ES-I3 (cell line): Measurements from ENCODE around the gene GOSR2.
"Not testable (repeated sequence)": the region's sequence is repeated elsewhere in the genome, so short reads cannot be mapped to it uniquely, and the experiment has no call there.

ENCODE experiments used
- H3K36me3 ChIP-seq: 2 replicates; pipeline ENCODE4 v1.6.1; 2013; ENCODE audit warnings: mild to moderate bottlenecking, low read length, control low read depth, moderate library complexity; ENCODE audit not compliant: insufficient read depth
- H3K4me1 ChIP-seq: 2 replicates; pipeline ENCODE4 v1.6.1; 2013; ENCODE audit warnings: mild to moderate bottlenecking, control low read depth, low read length; ENCODE audit not compliant: insufficient read depth
- H3K9ac ChIP-seq: 2 replicates; pipeline ENCODE4 v1.6.1; 2013; ENCODE audit warnings: low read depth, mild to moderate bottlenecking, low read length, moderate library complexity
- H3K9me3 ChIP-seq: 2 replicates; pipeline ENCODE4 v1.6.1; 2013; ENCODE audit warnings: mild to moderate bottlenecking, low read length, moderate library complexity; ENCODE audit not compliant: control insufficient read depth, insufficient read depth

Gene GOSR2

GRCh38 chr17:46949291-46950174 is 26.6 kb downstream of the GOSR2 start:
- no peaks in the 10 kb centered on the region for H3K9me3 ChIP-seq
- no peaks in the 10 kb centered on the region for H3K36me3 ChIP-seq

GRCh38 chr17:46950342-46950996 is 27.5 kb downstream of the GOSR2 start:
- H3K4me1 ChIP-seq, result peaks cover 12% of the 10 kb centered on the region; the same call in 1 of the 2 replicates
- H3K9ac ChIP-seq, result no peak overlapping the region

More at GRCh38 chr17:46949291-46950174, 26.6 kb downstream of the GOSR2 start:
- Histone ChIP-seq H3K4me1 (peaks cover 18% of the 10 kb centered on the region; the same call in 1 of the 2 replicates), H3K9ac (no peak overlapping the region)

DNA sequence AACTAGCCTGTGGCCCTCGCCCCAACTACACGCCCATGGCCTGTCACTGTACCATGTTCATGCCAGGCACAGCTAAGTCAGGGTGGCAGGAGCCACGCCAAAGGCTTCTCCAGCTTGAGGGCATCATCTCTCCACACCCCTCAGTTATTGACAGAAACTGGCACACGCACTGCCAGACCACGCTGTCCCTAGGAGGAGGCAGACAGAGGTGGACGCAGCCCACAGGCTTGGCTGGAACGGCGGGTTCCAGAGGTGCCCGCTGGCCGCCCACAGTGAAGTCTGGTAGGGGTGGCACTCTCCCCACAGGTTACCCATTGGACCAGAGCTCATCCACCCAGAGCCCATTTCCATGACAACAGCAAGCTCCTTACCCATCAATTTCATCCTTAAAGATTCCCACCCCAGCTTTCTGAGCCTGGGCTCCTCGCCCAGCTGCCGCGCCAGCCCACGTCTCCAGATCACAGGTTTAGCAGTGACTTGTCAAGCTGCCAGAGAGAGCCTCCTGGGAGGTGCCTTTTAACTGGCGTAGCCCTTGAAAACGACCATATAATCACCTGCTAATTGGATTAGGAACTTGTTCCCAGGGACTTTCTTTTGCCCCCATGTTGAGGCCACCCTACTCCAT is 28.1 kb downstream of the GOSR2 start:
- 0 out of 2 replicates have a peak, but pooled peaks cover 8% of the 10 kb centered on the region for H3K4me1 ChIP-seq

More at GRCh38 chr17:46950342-46950996, 27.5 kb downstream of the GOSR2 start:
- no peaks in the 10 kb centered on the region for H3K9me3 ChIP-seq
- H3K36me3 ChIP-seq, result no peaks in the 10 kb centered on the region

DNA sequence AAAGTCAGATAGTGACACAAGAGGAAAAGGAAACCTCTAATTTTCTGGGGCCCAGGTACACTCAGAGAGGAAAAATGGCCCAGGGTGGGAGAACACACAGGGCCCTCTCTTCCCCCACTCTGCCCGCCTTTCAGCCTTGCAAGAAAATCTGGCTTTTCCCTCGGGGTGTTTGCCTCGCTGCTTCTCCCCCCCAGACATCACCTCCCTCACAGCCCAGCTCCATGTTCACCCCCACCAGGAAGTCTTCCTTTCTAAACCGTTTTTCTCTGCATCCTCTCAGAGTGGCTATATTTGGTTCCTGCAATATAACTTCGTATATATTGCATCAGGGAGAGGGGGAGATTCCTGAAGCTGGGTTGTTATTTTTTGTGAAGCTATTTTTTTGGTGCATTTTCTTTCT is 28.7 kb downstream of the GOSR2 start:
- no peak overlapping the region for H3K9ac ChIP-seq
- H3K36me3 ChIP-seq, result no peaks in the 10 kb centered on the region
- 0 out of 2 replicates have a peak, but pooled peaks cover 8% of the 10 kb centered on the region for H3K4me1 ChIP-seq
- H3K9me3 ChIP-seq, result no peaks in the 10 kb centered on the region

More for the DNA sequence above, 28.1 kb downstream of the GOSR2 start:
- no peaks in the 10 kb centered on the region for H3K9me3 ChIP-seq
- H3K9ac ChIP-seq, result no peak overlapping the region
- no peaks in the 10 kb centered on the region for H3K36me3 ChIP-seq

DNA sequence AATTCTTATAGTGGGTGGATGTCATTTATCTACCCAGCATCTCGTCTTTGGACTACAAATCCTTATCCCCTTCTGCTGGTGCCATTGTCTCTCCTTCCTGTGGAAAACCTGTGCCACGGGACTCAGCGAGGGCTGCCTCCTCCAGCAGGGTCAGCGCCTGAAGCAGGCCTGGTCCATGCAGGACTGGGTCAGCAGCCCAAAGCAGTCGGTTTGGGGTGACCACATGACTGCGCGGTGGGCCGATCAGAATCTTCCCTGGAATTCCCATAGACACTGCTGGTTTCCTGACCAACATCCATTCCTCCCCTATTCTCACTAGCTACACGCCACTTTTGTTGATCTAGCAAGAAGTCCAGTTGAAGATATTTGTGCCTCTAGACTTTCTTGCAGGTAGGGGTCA is 29.2 kb downstream of the GOSR2 start:
- Histone ChIP-seq H3K9me3 (no peaks in the 10 kb centered on the region), H3K9ac (no peak overlapping the region), H3K36me3 (no peaks in the 10 kb centered on the region), H3K4me1 (0 out of 2 replicates have a peak, but pooled peaks cover 8% of the 10 kb centered on the region)

- H3K4me1 ChIP-seq, H3K36me3 ChIP-seq, H3K9ac ChIP-seq, H3K9me3 ChIP-seq: not testable (repeated sequence)
Observed at GRCh38 chr17:46953191-46953590, 30.2 kb downstream of the GOSR2 start.

- Histone ChIP-seq H3K4me1 (no peaks in the 10 kb centered on the region), H3K36me3 (no peaks in the 10 kb centered on the region), H3K9ac (no peak overlapping the region), H3K9me3 (0 out of 2 replicates have a peak, but pooled peaks cover 7% of the 10 kb centered on the region)
Observed at GRCh38 chr17:46958041-46958591, 35.2 kb downstream of the GOSR2 start.

DNA sequence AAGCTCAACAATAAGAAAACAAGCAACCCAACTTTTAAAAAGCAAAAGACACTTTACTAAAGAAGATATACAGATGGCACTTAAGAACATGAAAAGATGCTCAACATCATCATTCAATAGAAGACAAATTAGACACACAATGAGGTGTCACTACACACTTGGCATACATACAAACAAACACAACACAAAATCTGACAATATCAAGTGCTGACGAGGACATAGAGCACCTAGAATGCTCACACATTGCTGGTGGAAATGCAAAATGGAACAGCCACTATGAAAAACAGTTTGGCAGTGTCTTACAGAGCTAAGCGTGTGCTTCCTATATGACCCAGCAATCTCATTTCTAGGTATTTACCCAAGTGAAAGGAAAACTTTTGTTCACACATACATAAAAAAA is 37.2 kb downstream of the GOSR2 start:
- H3K36me3 ChIP-seq, result no peaks in the 10 kb centered on the region; the same call in 1 of the 2 replicates
- no peak overlapping the region for H3K9ac ChIP-seq
- H3K9me3 ChIP-seq, result 0 out of 2 replicates have a peak, but pooled peaks cover 7% of the 10 kb centered on the region
- no peaks in the 10 kb centered on the region for H3K4me1 ChIP-seq

- H3K36me3 ChIP-seq, result no peaks in the 10 kb centered on the region; the same call in 1 of the 2 replicates
- H3K9ac ChIP-seq, result no peak overlapping the region
- H3K9me3 ChIP-seq, result 0 out of 2 replicates have a peak, but pooled peaks cover 7% of the 10 kb centered on the region
- H3K4me1 ChIP-seq, result no peaks in the 10 kb centered on the region
Observed at GRCh38 chr17:46962374-46962790, 39.4 kb downstream of the GOSR2 start.

DNA sequence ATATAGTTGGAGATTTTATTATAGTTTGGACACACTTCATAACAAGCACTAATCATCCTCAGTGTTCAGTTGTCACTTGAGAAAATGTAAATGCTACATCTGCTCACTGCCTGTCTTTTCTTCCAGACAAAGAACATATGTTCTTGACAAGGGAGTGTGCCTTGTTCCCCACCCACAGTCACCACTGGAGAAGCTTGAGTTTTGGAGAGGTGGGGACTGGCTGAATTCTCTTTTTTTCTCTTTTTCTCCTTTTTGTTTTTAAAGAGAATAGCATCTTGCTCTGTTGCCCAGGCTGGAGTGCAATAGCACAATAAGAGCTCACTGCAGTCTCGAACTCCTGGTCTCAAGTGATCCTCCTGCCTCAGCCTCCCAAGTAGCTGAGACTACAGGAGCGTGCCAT is 40.6 kb downstream of the GOSR2 start:
- no peaks in the 10 kb centered on the region; the same call in 1 of the 2 replicates for H3K36me3 ChIP-seq
- H3K4me1 ChIP-seq, result no peaks in the 10 kb centered on the region
- H3K9ac ChIP-seq, result no peak overlapping the region
- H3K9me3 ChIP-seq, result 0 out of 2 replicates have a peak, but pooled peaks cover 7% of the 10 kb centered on the region

GRCh38 chr17:46964315-46965265 is 41.6 kb downstream of the GOSR2 start:
- Histone ChIP-seq H3K9ac (no peak overlapping the region), H3K36me3 (no peaks in the 10 kb centered on the region; the same call in 1 of the 2 replicates), H3K9me3 (0 out of 2 replicates have a peak, but pooled peaks cover 7% of the 10 kb centered on the region), H3K4me1 (no peaks in the 10 kb centered on the region)

GRCh38 chr17:46968224-46968834 is 45.4 kb downstream of the GOSR2 start:
- H3K9me3 ChIP-seq, result no peaks in the 10 kb centered on the region

GRCh38 chr17:46968896-46969295 is 45.9 kb downstream of the GOSR2 start:
- H3K9ac ChIP-seq, result no peak overlapping the region
- H3K4me1 ChIP-seq, result no peaks in the 10 kb centered on the region
- no peaks in the 10 kb centered on the region; the same call in 1 of the 2 replicates for H3K36me3 ChIP-seq
- no peaks in the 10 kb centered on the region for H3K9me3 ChIP-seq

More at GRCh38 chr17:46968224-46968834, 45.4 kb downstream of the GOSR2 start:
- no peaks in the 10 kb centered on the region for H3K4me1 ChIP-seq
- no peak overlapping the region for H3K9ac ChIP-seq
- no peaks in the 10 kb centered on the region; the same call in 1 of the 2 replicates for H3K36me3 ChIP-seq
